H1 (cell line): ENCODE results near the gene SMIM24. TPM values are rescaled to one million over a fixed set of nuclear protein-coding genes. Genes with fewer than 3 reads are reported as not detected.

Experiments used
- CTCF ChIA-PET: fragments of 300-600 bp; sonication (Branson Sonifier 250); formaldehyde crosslinking; loops from one replicate; lab custom pipeline; 2021; ENCODE audit not compliant: partially characterized antibody; lab: Charles Lee
- POLR2A ChIA-PET: fragments of 300-600 bp; sonication (Branson Sonifier 250); formaldehyde crosslinking; loops from one replicate; lab custom pipeline; 2021; ENCODE audit warnings: inconsistent platforms; ENCODE audit not compliant: partially characterized antibody; lab: Charles Lee
- DNase-seq, 2 experiments: peaks; one replicate each; pipeline versions ENCODE4 v3.0.0 to v3.0.0-alpha.2; 2010 to 2022; ENCODE audit warnings: low spot score in 2 of 2, low read depth in 1 of 2, mixed read lengths in 1 of 2
- FAIRE-seq: peaks from 2 replicates; lab custom pipeline; 2011; peaks lifted over from hg19 to GRCh38; lab: Jason Lieb, UNC
- H2AFZ ChIP-seq: 2 replicates; pipeline ENCODE4 v1.8.1; 2012; ENCODE audit warnings: low read length, inconsistent platforms
- H2AK5ac ChIP-seq: 2 replicates; pipeline ENCODE4 v1.6.1; 2013; ENCODE audit warnings: low read depth, low read length
- H2BK120ac ChIP-seq: replicated peaks from 2 replicates; pipeline ENCODE3; 2013; ENCODE audit warnings: low read depth, low read length, inconsistent platforms
- H2BK12ac ChIP-seq: 2 replicates; pipeline ENCODE4 v1.6.1; 2013; ENCODE audit warnings: low read depth, low read length
- H2BK15ac ChIP-seq: 2 replicates; pipeline ENCODE4 v1.6.1; 2013; ENCODE audit warnings: low read length
- H2BK20ac ChIP-seq: 2 replicates; pipeline ENCODE4 v1.6.1; 2013; ENCODE audit warnings: low read length
- H2BK5ac ChIP-seq: 2 replicates; pipeline ENCODE4 v1.6.1; 2013; ENCODE audit warnings: low read depth, low read length
- H3K14ac ChIP-seq: 2 replicates; pipeline ENCODE4 v1.6.1; 2013; ENCODE audit warnings: inconsistent platforms; ENCODE audit not compliant: insufficient read length
- H3K18ac ChIP-seq: 2 replicates; pipeline ENCODE4 v1.6.1; 2013; ENCODE audit warnings: low read length; ENCODE audit errors: extremely low read depth
- H3K23ac ChIP-seq: 2 replicates; pipeline ENCODE4 v1.6.1; 2013; ENCODE audit warnings: inconsistent platforms; ENCODE audit not compliant: insufficient read length
- H3K23me2 ChIP-seq: 2 replicates; pipeline ENCODE4 v1.6.1; 2013; ENCODE audit warnings: low read depth, low read length
- H3K27ac ChIP-seq: 2 replicates; pipeline ENCODE4 v1.6.1; 2011; ENCODE audit warnings: low read depth, low read length, inconsistent platforms
- H3K27me3 ChIP-seq, 4 experiments: replicated peaks in 1 of 4; 1 replicate in 1 of 4; 2 replicates in 3 of 4; pipeline versions ENCODE4 v1.6.1 to v1.8.1; 2011 to 2013; ENCODE audit warnings: low read length in 3 of 4, mild to moderate bottlenecking in 3 of 4, inconsistent platforms in 2 of 4, mixed read lengths in 2 of 4, moderate library complexity in 1 of 4; ENCODE audit not compliant: control insufficient read depth in 3 of 4, insufficient read depth in 3 of 4; ENCODE audit errors: extremely low read depth in 1 of 4
- H3K36me3 ChIP-seq, 4 experiments: 2 replicates each; pipeline versions ENCODE4 v1.6.1 to v1.8.1; 2011 to 2013; ENCODE audit warnings: mild to moderate bottlenecking in 4 of 4, low read length in 3 of 4, moderate library complexity in 2 of 4, control low read depth in 1 of 4, inconsistent platforms in 1 of 4; ENCODE audit not compliant: insufficient read depth in 4 of 4, control insufficient read depth in 2 of 4
- H3K4ac ChIP-seq: replicated peaks from 2 replicates; pipeline ENCODE3; 2013; ENCODE audit warnings: low read length, low read depth, mixed read lengths, inconsistent platforms; ENCODE audit not compliant: insufficient read length
- H3K4me1 ChIP-seq, 4 experiments: replicated peaks in 1 of 4; 1 replicate in 1 of 4; 2 replicates in 3 of 4; pipeline versions ENCODE4 v1.6.1 to v1.8.1; 2011 to 2013; ENCODE audit warnings: low read length in 3 of 4, inconsistent platforms in 2 of 4, mixed read lengths in 1 of 4; ENCODE audit not compliant: insufficient read depth in 4 of 4, control insufficient read depth in 3 of 4
- H3K4me2 ChIP-seq, 2 experiments: 2 replicates each; pipeline versions ENCODE4 v1.6.1 to v1.8.1; 2011 to 2013; ENCODE audit warnings: low read depth in 2 of 2, low read length in 2 of 2, control low read depth in 1 of 2, inconsistent platforms in 1 of 2, mild to moderate bottlenecking in 1 of 2; ENCODE audit not compliant: insufficient read depth in 1 of 2
- H3K4me3 ChIP-seq, 4 experiments: fragments of 200-600, 300-600 bp in 1 of 4; sonication (generic), shearing (Covaris generic), sonication (Bioruptor Twin) in 1 of 4; 2 replicates each; pipeline versions ENCODE4 v1.5.1 to v1.8.1; 2011 to 2016; ENCODE audit warnings: low read length in 4 of 4, low read depth in 3 of 4, control low read depth in 2 of 4, inconsistent platforms in 2 of 4, mild to moderate bottlenecking in 2 of 4, mixed read lengths in 1 of 4, moderate library complexity in 1 of 4; ENCODE audit not compliant: insufficient read depth in 2 of 4; ENCODE audit errors: extremely low read depth in 1 of 4
- H3K56ac ChIP-seq: replicated peaks from 2 replicates; pipeline ENCODE3; 2013; ENCODE audit warnings: low read depth, mild to moderate bottlenecking, mixed read lengths, low read length, inconsistent platforms; ENCODE audit not compliant: insufficient read length
- H3K79me1 ChIP-seq: 2 replicates; pipeline ENCODE4 v1.6.1; 2013; ENCODE audit warnings: low read depth, low read length, control low read depth
- H3K79me2 ChIP-seq, 2 experiments: 2 replicates each; pipeline versions ENCODE4 v1.6.1 to v1.8.1; 2012 to 2013; ENCODE audit warnings: low read length in 2 of 2, mild to moderate bottlenecking in 2 of 2, inconsistent platforms in 1 of 2; ENCODE audit not compliant: insufficient read depth in 2 of 2, control insufficient read depth in 1 of 2
- H3K9ac ChIP-seq, 4 experiments: replicated peaks in 1 of 4; 1 replicate in 1 of 4; 2 replicates in 3 of 4; pipeline versions ENCODE4 v1.6.1 to v1.8.1; 2011 to 2013; ENCODE audit warnings: low read depth in 3 of 4, low read length in 3 of 4, control low read depth in 2 of 4, mild to moderate bottlenecking in 2 of 4, moderate library complexity in 2 of 4, inconsistent platforms in 1 of 4; ENCODE audit errors: extremely low read depth in 1 of 4
- H3K9me3 ChIP-seq, 2 experiments: 2 replicates each; pipeline versions ENCODE4 v1.6.1 to v1.8.1; 2012 to 2013; ENCODE audit warnings: mild to moderate bottlenecking in 2 of 2, moderate library complexity in 2 of 2, control low read depth in 1 of 2, inconsistent platforms in 1 of 2, low read depth in 1 of 2, low read length in 1 of 2, mixed read lengths in 1 of 2; ENCODE audit not compliant: insufficient read depth in 2 of 2
- H4K20me1 ChIP-seq, 2 experiments: replicated peaks in 1 of 2; 2 replicates each; pipeline versions ENCODE3 to v1.8.1; 2011 to 2013; ENCODE audit warnings: inconsistent platforms in 2 of 2, low read length in 2 of 2, mild to moderate bottlenecking in 1 of 2; ENCODE audit not compliant: insufficient read depth in 2 of 2, control insufficient read depth in 1 of 2
- H4K5ac ChIP-seq: 2 replicates; pipeline ENCODE4 v1.6.1; 2013; ENCODE audit warnings: low read length, low read depth, mixed read lengths, inconsistent platforms; ENCODE audit not compliant: insufficient read length
- H4K8ac ChIP-seq: 2 replicates; pipeline ENCODE4 v1.8.0; 2013; ENCODE audit warnings: mild to moderate bottlenecking, moderate library complexity, low read length, inconsistent platforms; ENCODE audit not compliant: insufficient read depth; ENCODE audit errors: extremely low read depth
- H4K91ac ChIP-seq: replicated peaks from 2 replicates; pipeline ENCODE3; 2013; ENCODE audit warnings: low read length, mixed read lengths, inconsistent platforms; ENCODE audit not compliant: insufficient read length
- GABPA ChIP-seq: IDR thresholded peaks from 2 replicates; pipeline ENCODE4 v1.6.1; 2011; ENCODE audit warnings: mild to moderate bottlenecking, low read length, moderate library complexity, borderline replicate concordance; ENCODE audit not compliant: insufficient read depth
- SP1 ChIP-seq: IDR thresholded peaks from 2 replicates; pipeline ENCODE4 v1.6.1; 2011; ENCODE audit warnings: low read depth, low read length
- SUZ12 ChIP-seq: fragments of 200-600 bp; sonication (generic); IDR thresholded peaks from 2 replicates; pipeline ENCODE4 v1.6.1; 2012; ENCODE audit warnings: mild to moderate bottlenecking, inconsistent platforms, low read length, moderate library complexity, mixed read lengths
- WGBS, 2 experiments: shearing (Covaris generic) in 1 of 2; methylation state at CpG; one replicate each; pipeline versions ENCODE4 v1.1.6 to v1.1.7; 2013 to 2015; ENCODE audit warnings: low lambda C conversion rate in 2 of 2, mixed read lengths in 2 of 2, inconsistent platforms in 1 of 2, low coverage in 1 of 2, missing lambda C conversion rate in 1 of 2; ENCODE audit not compliant: insufficient replicate concordance in 2 of 2, insufficient coverage in 1 of 2, insufficient read length in 1 of 2; ENCODE audit errors: extremely low coverage in 1 of 2, missing lambda C conversion rate in 1 of 2; 5-methylcytosine and 5-hydroxymethylcytosine counted together
- polyA plus RNA-seq, 7 experiments: library from polyadenylated mRNA; depleted of rRNA in 3 of 7; stranded (reverse) in 5 of 7; unstranded in 2 of 7; fragments of >200 nt in 5 of 7; fragments of 200-250 nt in 2 of 7; gene quantifications; 1 replicate in 5 of 7; 2 replicates in 1 of 7; 4 replicates in 1 of 7; pipeline versions ENCODE4 v1.2.1 to v1.2.3, GENCODE V29; 2011 to 2013; ENCODE audit warnings: missing spikeins in 2 of 7, mixed read lengths in 2 of 7
- total RNA-seq: library from RNA; stranded (reverse); fragmentation: NEBNext Ultra II Directional; extraction: Animal tissue kit (Norgen Biotek cat#: 25700); gene quantifications from 2 replicates; pipeline ENCODE4 v1.2.1, GENCODE V29; 2021

Gene SMIM24
- total and polyA plus RNA-seq, 2 of the 8 experiments (the other 6 are each of a cell fraction or from before 2014, with no cell fraction given): 3.8 to 4.5 TPM

DNA sequence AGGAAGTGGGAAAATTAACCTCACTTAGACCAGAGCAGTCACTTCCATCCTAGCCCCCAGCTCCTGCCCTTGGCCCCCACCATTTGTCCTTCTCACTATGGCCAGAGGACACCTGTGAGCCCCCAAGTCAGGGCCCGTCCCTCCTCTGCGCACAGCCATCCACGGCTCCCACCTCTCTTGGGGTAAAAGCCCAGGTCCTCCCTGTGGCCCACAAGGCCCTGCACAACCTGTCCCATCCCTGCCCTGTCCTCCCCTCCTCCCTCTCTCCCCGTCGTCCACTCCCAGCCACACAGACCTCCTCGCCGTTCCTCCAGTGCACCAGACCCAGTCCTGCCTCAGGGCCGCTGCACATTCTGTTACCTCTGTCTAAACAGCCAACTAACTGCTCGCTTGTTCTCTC, 53.9 kb downstream of the SMIM24 start:
- Histone ChIP-seq H3K9ac (no peak overlapping the region), H3K23ac (no peak overlapping the region), H2BK20ac (no peak overlapping the region), H2BK120ac (no peak overlapping the region), H4K20me1 (peaks cover 0 to 1% of the 10 kb centered on the region in 2 experiments), H3K23me2 (no peaks in the 10 kb centered on the region), H2BK12ac (no peak overlapping the region; the same call in 1 of the 2 replicates), H3K4me1 (no peaks in the 10 kb centered on the region; a peak in 1 of 7 replicates), H3K36me3 (no peaks in the 10 kb centered on the region), H4K8ac (no peak overlapping the region), H3K14ac (no peak overlapping the region), H3K56ac (no peak overlapping the region), H3K27me3 (no peaks in the 10 kb centered on the region), H3K79me2 (no peaks in the 10 kb centered on the region), H2BK15ac (no peak overlapping the region), H3K4ac (no peak overlapping the region), H2AFZ (no peak overlapping the region), H2BK5ac (no peak overlapping the region), H3K79me1 (no peaks in the 10 kb centered on the region), H4K5ac (no peak overlapping the region), H3K27ac (no peak overlapping the region), H3K9me3 (no peaks in the 10 kb centered on the region), H4K91ac (no peak overlapping the region), H2AK5ac (no peak overlapping the region), H3K4me3 (no peak overlapping the region), H3K4me2 (no peak overlapping the region), H3K18ac (no peak overlapping the region)
- POLR2A ChIA-PET: no interaction called here
- CTCF ChIA-PET: interaction anchor here (0.6 to 2.0 kb wide), 7 partner anchors 9 to 812 kb away, joined by 3 to 7 read pairs (median 3); no protein-coding TSS in a partner anchor
- FAIRE-seq (no peak), DNase-seq (no peak)
- 90% methylated on average over 9 of the region's 9 CpGs; no CpG with 5 or more reads in 1 of the 2 experiments for WGBS, 2 experiments
- TF ChIP-seq GABPA (no peak), SUZ12 (no peak), SP1 (no peak)
